GM12878 (cell line): Measurements from ENCODE around the gene HDAC9. TPM values are rescaled to one million over a fixed set of nuclear protein-coding genes. Genes with fewer than 3 reads are reported as not detected.

Experiments
- E2F8 ChIP-seq: fragments of 450-650 bp; IDR thresholded peaks from 2 replicates; pipeline ENCODE4 v1.6.1; 2018; ENCODE audit warnings: mild to moderate bottlenecking, low read depth, moderate library complexity; ENCODE audit not compliant: partially characterized antibody
- FOS ChIP-seq: IDR thresholded peaks from 3 replicates; pipeline ENCODE4 v1.6.1; 2011; ENCODE audit warnings: borderline replicate concordance; ENCODE audit not compliant: insufficient read length; ENCODE audit errors: extremely low read depth
- HDAC6 ChIP-seq: fragments of 200-600 bp; sonication (generic); IDR thresholded peaks from one replicate; pipeline ENCODE4 v1.8.0; 2017; ENCODE audit warnings: antibody characterized with exemption; ENCODE audit not compliant: unreplicated experiment
- HDGF ChIP-seq: fragments of 450-650 bp; IDR thresholded peaks from 2 replicates; pipeline ENCODE4 v1.6.1; 2016; ENCODE audit warnings: antibody characterized with exemption
- RCOR1 ChIP-seq: conservative IDR thresholded peaks from 2 replicates; pipeline ENCODE4 v1.6.1; 2012; ENCODE audit warnings: low read depth, low read length, improper control_type of control experiment
- SIN3A ChIP-seq: IDR thresholded peaks from 2 replicates; pipeline ENCODE4 v1.6.1; 2012; ENCODE audit warnings: low read depth, low read length, improper control_type of control experiment
- ZBTB11 ChIP-seq: fragments of 450-650 bp; formaldehyde crosslinking; IDR thresholded peaks from 2 replicates; pipeline ENCODE4 v1.5.0; 2022; ENCODE audit warnings: mild to moderate bottlenecking, missing genetic modification characterization
- polyA plus RNA-seq, 11 experiments: library from polyadenylated mRNA; depleted of rRNA in 4 of 11; unstranded in 6 of 11; stranded (reverse) in 5 of 11; fragments of >200 nt; fragmentation: Nextera tagmentation in 4 of 11; fragmentation: Illumina TruSeq in 1 of 11; extraction: Ambion mirVana in 4 of 11; extraction: Trizol in 1 of 11; gene quantifications; 1 replicate in 1 of 11; 2 replicates in 10 of 11; pipeline versions ENCODE4 v1.2.1 to v1.2.3, GENCODE V29; 2011 to 2016; ENCODE audit warnings: inconsistent platforms in 2 of 11, missing spikeins in 2 of 11, low read depth in 1 of 11
- total RNA-seq, 4 experiments: library from RNA; depleted of rRNA in 3 of 4; stranded (reverse); fragments of >200 nt in 3 of 4; fragmentation: Illumina TruSeq in 1 of 4; extraction: Trizol in 1 of 4; gene quantifications; 2 replicates each; pipeline versions ENCODE4 v1.2.1 to v1.2.3, GENCODE V29; 2013 to 2021
- TF ChIP-seq, protein P1 (sequence below): IDR thresholded peaks from 2 replicates; pipeline ENCODE4 v1.6.1; 2012; ENCODE audit warnings: low read depth, low read length, improper control_type of control experiment

Gene HDAC9
- total and polyA plus RNA-seq, 10 of the 15 experiments (the other 5 are each of a cell fraction or from before 2014, with no cell fraction given) = 0.73 to 12.8 (median 0.92) TPM

GRCh38 chr7:18445916-18446520 is 49.5 kb upstream of the HDAC9 start (continued):
- TF ChIP-seq, protein P1, sequence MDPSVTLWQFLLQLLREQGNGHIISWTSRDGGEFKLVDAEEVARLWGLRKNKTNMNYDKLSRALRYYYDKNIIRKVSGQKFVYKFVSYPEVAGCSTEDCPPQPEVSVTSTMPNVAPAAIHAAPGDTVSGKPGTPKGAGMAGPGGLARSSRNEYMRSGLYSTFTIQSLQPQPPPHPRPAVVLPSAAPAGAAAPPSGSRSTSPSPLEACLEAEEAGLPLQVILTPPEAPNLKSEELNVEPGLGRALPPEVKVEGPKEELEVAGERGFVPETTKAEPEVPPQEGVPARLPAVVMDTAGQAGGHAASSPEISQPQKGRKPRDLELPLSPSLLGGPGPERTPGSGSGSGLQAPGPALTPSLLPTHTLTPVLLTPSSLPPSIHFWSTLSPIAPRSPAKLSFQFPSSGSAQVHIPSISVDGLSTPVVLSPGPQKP = no peak
- TF ChIP-seq RCOR1 = no peak
- no peak for TF ChIP-seq E2F8
- no peak for TF ChIP-seq ZBTB11 (CRISPR knock-in tag)
- no peak for TF ChIP-seq HDAC6
- no peak for TF ChIP-seq SIN3A
- no peak for TF ChIP-seq HDGF
- TF ChIP-seq FOS = no peak
- TF ChIP-seq, all 136 proteins: peak for 0
